Effector memory CD4-positive, alpha-beta T cell (primary cell): ENCODE measurements around the gene CAPRIN2.

Experiments used
- DNase-seq, 3 donors: peaks; one replicate each; pipeline ENCODE4 v3.0.0-alpha.2; 2020
- H3K27ac ChIP-seq: 2 replicates; pipeline ENCODE4 v1.7.0; 2013; ENCODE audit warnings: mild to moderate bottlenecking, low read length, moderate library complexity; ENCODE audit not compliant: insufficient read depth, poor library complexity, severe bottlenecking
- H3K27me3 ChIP-seq: replicated peaks from 2 replicates; pipeline ENCODE4 v1.7.0; 2013; ENCODE audit warnings: mild to moderate bottlenecking, low read length; ENCODE audit not compliant: insufficient read depth, control insufficient read depth, poor library complexity, severe bottlenecking
- H3K36me3 ChIP-seq: 2 replicates; pipeline ENCODE4 v1.7.0; 2013; ENCODE audit warnings: mild to moderate bottlenecking, low read length, moderate library complexity; ENCODE audit not compliant: control insufficient read depth, insufficient read depth
- H3K4me1 ChIP-seq: 2 replicates; pipeline ENCODE4 v1.7.0; 2013; ENCODE audit warnings: low read length, mild to moderate bottlenecking; ENCODE audit not compliant: control insufficient read depth, insufficient read depth, poor library complexity, severe bottlenecking
- H3K4me3 ChIP-seq: 2 replicates; pipeline ENCODE4 v1.7.0; 2013; ENCODE audit warnings: low read length, low read depth, mild to moderate bottlenecking; ENCODE audit not compliant: insufficient read depth, poor library complexity, severe bottlenecking
- H3K9me3 ChIP-seq: 2 replicates; pipeline ENCODE4 v1.7.0; 2013; ENCODE audit warnings: mild to moderate bottlenecking, low read length, moderate library complexity; ENCODE audit not compliant: control insufficient read depth

Gene CAPRIN2

GRCh38 chr12:30707613-30708342, 47.0 kb downstream of the CAPRIN2 start:
- no peaks in the 10 kb centered on the region for H3K4me1 ChIP-seq
- H3K36me3 ChIP-seq = peaks cover 9% of the 10 kb centered on the region
- no peaks in the 10 kb centered on the region for H3K27me3 ChIP-seq
- H3K27ac ChIP-seq = no peak overlapping the region
- no peak for DNase-seq
- no peaks in the 10 kb centered on the region for H3K9me3 ChIP-seq
- H3K4me3 ChIP-seq = no peak overlapping the region

- no peaks in the 10 kb centered on the region for H3K27me3 ChIP-seq
- no peaks in the 10 kb centered on the region for H3K4me1 ChIP-seq
- DNase-seq = no peak
- no peaks in the 10 kb centered on the region for H3K9me3 ChIP-seq
- peaks cover 9% of the 10 kb centered on the region for H3K36me3 ChIP-seq
- H3K4me3 ChIP-seq = no peak overlapping the region
- no peak overlapping the region for H3K27ac ChIP-seq
These were observed 48.3 kb downstream of the CAPRIN2 start for GRCh38 chr12:30706476-30706875.

GRCh38 chr12:30701056-30701455, 53.7 kb downstream of the CAPRIN2 start:
- Histone ChIP-seq H3K27me3 (no peaks in the 10 kb centered on the region), H3K4me3 (no peak overlapping the region), H3K4me1 (no peaks in the 10 kb centered on the region), H3K27ac (no peak overlapping the region), H3K9me3 (no peaks in the 10 kb centered on the region), H3K36me3 (no peaks in the 10 kb centered on the region)
- DNase-seq = no peak

GRCh38 chr12:30700216-30700900, 54.4 kb downstream of the CAPRIN2 start:
- no peak for DNase-seq
- no peaks in the 10 kb centered on the region for H3K27me3 ChIP-seq
- H3K9me3 ChIP-seq = no peaks in the 10 kb centered on the region
- no peaks in the 10 kb centered on the region for H3K4me1 ChIP-seq
- no peak overlapping the region for H3K27ac ChIP-seq
- no peaks in the 10 kb centered on the region for H3K36me3 ChIP-seq
- no peak overlapping the region for H3K4me3 ChIP-seq

- Histone ChIP-seq H3K36me3 (no peaks in the 10 kb centered on the region), H3K4me3 (no peak overlapping the region), H3K27ac (no peak overlapping the region), H3K9me3 (no peaks in the 10 kb centered on the region), H3K27me3 (no peaks in the 10 kb centered on the region), H3K4me1 (peaks cover 7% of the 10 kb centered on the region)
- no peak for DNase-seq
These were observed 56.4 kb downstream of the CAPRIN2 start for GRCh38 chr12:30698346-30698745.

DNA sequence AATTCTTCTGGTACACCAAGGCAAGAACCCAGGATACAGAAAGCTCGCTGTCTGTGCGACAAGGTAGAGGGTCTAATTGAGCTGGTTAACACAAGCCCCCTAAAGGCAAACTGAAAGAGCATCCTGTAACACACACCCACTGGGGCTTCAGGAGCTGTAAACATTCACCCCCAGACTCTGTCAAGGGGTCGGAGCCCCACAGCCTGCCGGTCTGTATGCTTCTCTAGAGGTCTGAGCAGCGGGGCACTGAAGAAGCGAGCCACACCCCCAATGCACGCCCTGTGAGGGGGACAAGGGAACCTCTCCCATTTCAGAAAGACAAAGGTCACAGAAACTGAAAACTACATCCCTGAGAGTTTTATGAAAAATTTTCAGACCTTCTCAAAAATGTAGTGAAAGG, 57.8 kb downstream of the CAPRIN2 start:
- Histone ChIP-seq H3K36me3 (no peaks in the 10 kb centered on the region), H3K27ac (no peak overlapping the region), H3K27me3 (no peaks in the 10 kb centered on the region), H3K9me3 (no peaks in the 10 kb centered on the region), H3K4me1 (peaks cover 9% of the 10 kb centered on the region), H3K4me3 (no peak overlapping the region)
- DNase-seq = no peak

DNA sequence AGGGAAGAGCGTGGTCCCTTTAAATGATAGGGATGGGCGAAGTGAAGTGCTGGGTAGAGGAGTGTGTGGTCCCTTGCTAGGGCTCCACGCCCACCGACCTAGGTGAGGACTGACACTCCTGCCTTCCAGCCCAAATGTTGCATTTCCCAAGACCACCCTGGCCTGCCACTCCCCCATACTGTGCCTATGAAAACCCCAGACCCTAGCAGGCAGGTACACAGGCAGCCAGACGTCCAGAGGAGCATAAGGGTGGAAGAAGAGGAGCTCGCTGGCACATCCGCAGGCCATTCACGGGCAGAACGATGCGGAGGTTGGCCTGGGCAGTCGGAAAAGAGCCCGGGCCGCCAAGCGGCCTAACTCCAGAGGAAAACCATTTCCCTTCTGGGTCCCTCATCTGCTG, 58.3 kb downstream of the CAPRIN2 start:
- Histone ChIP-seq H3K27ac (no peak overlapping the region), H3K4me3 (peak overlapping the region; percentile 92)

GRCh38 chr12:30696103-30696408, 58.7 kb downstream of the CAPRIN2 start:
- Histone ChIP-seq H3K27me3 (no peaks in the 10 kb centered on the region), H3K4me1 (peaks cover 9% of the 10 kb centered on the region), H3K27ac (peak overlapping the region; percentile 71), H3K36me3 (no peaks in the 10 kb centered on the region), H3K4me3 (peak overlapping the region; percentile 92), H3K9me3 (no peaks in the 10 kb centered on the region)
- no peak for DNase-seq

More for the DNA sequence above, 58.3 kb downstream of the CAPRIN2 start:
- Histone ChIP-seq H3K9me3 (no peaks in the 10 kb centered on the region), H3K27me3 (no peaks in the 10 kb centered on the region), H3K36me3 (no peaks in the 10 kb centered on the region), H3K4me1 (peaks cover 9% of the 10 kb centered on the region)
- no peak for DNase-seq

- H3K36me3 ChIP-seq = no peaks in the 10 kb centered on the region
- H3K27me3 ChIP-seq = no peaks in the 10 kb centered on the region
- peak; percentile 68 to 79 (median 75) for DNase-seq
- peak within 1 kb of the TSS; percentile 71 for H3K27ac ChIP-seq
- H3K4me1 ChIP-seq = peaks cover 9% of the 10 kb centered on the region
- peak within 1 kb of the TSS; percentile 92 for H3K4me3 ChIP-seq
- no peaks in the 10 kb centered on the region for H3K9me3 ChIP-seq
These were observed 59.3 kb downstream of the CAPRIN2 start, which contains the start of gene IPO8 for GRCh38 chr12:30695199-30696102. Gene IPO8, minus strand, starts transcription at chr12:30695869. Its CDS starts 222 bp downstream, at chr12:30695647.
